Hepatocyte (in vitro differentiated cells): ENCODE results near the gene HHAT.

ENCODE experiments used
- CTCF ChIP-seq: fragments of 200-600 bp; sonication (generic); IDR thresholded peaks from 2 replicates; pipeline ENCODE4 v1.5.1; 2016; ENCODE audit warnings: antibody characterized with exemption, mild to moderate bottlenecking; ENCODE audit not compliant: poor library complexity
- EZH2 ChIP-seq: fragments of 200-600 bp; sonication (generic); IDR thresholded peaks from 2 replicates; pipeline ENCODE4 v1.6.1; 2016; ENCODE audit warnings: antibody characterized with exemption, mild to moderate bottlenecking, borderline replicate concordance

- TF ChIP-seq CTCF (no peak), EZH2 (no peak)
Observed at GRCh38 chr1:210676539-210676938, 347.8 kb downstream of the HHAT start.
